Left colon (tissue), 2 donors: ENCODE measurements around the gene RAB40B. TPM values are rescaled to one million over a fixed set of nuclear protein-coding genes. Genes with fewer than 3 reads are reported as not detected.

Experiments
- ATAC-seq: fragments of 200-7000 bp; cut with Tn5 transposase; one replicate; pipeline ENCODE4 v1.9.1; 2020; ENCODE audit warnings: mild to moderate bottlenecking, moderate library complexity
- DNase-seq, 2 donors: peaks; one replicate each; pipeline ENCODE4 v3.0.0-alpha.2; 2020
- intact Hi-C, 2 donors: fragments of 100-400 bp; cut with DNase I in 1 of 2; cut with micrococcal nuclease in 1 of 2; formaldehyde crosslinking; loops; one replicate each; pipeline versions ENCODE4 v1.11.2 to v1.14.0; 2022; cut with DNase I, micrococcal nuclease
- total RNA-seq, 2 donors: library from RNA; stranded (reverse); fragmentation: NEBNext Ultra II Directional; extraction: Animal tissue kit (Norgen Biotek cat#: 25700); gene quantifications; one replicate each; pipeline ENCODE4 v1.2.1, GENCODE V29; 2021
- donor health status: DM: no; HTN: no; CAD: no.
- donor health status: DM: yes; HTN: yes; CAD: no.

The RAB40B gene
- total RNA-seq, 2 donors from 2014 or later, result 29.4 to 29.5 TPM

GRCh38 chr17:82642022-82642421 lies 56.5 kb downstream of the RAB40B start:
- no peak for ATAC-seq
- intact Hi-C loops, result no loop called here
- no peak for DNase-seq

GRCh38 chr17:82640036-82640435 lies 58.5 kb downstream of the RAB40B start:
- no peak for ATAC-seq
- intact Hi-C loops, result no loop called here

GRCh38 chr17:82639628-82640027 lies 58.9 kb downstream of the RAB40B start:
- intact Hi-C loops, result no loop called here
- ATAC-seq (no peak), DNase-seq (no peak)

More at GRCh38 chr17:82640036-82640435, 58.5 kb downstream of the RAB40B start:
- DNase-seq, result no peak

- intact Hi-C loops, result no loop called here
- ATAC-seq (no peak), DNase-seq (no peak)
Measured at GRCh38 chr17:82638183-82638773, 60.2 kb downstream of the RAB40B start.

- DNase-seq (peak in 1 of 2 donors; percentile 54), ATAC-seq (peak; percentile 76)
- intact Hi-C loops, result no loop called here
Measured at GRCh38 chr17:82636626-82637598, 61.6 kb downstream of the RAB40B start.

DNA sequence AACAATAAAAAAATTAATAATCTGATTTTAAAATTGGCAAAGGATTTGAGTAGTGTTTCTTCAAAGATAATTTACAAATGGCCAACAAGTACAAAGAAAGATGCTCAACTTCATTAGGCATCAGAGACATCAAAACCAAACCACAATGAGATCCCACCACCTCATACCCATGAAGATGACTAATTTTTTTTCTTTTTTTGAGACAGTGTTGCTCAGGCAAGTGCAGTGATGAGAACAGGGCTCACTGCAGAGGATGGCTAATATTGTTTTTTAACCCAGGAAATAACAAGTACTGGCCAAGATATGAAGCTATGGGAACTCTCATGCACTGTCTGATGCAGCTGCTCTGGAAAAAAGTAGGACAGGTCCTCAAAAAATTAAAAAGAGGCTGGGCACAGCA lies 65.2 kb downstream of the RAB40B start:
- intact Hi-C loops, result no loop called here
- ATAC-seq (no peak), DNase-seq (no peak)

- ATAC-seq, result no peak
- intact Hi-C loops, result no loop called here
Measured at GRCh38 chr17:82632451-82632850, 66.0 kb downstream of the RAB40B start.

DNA sequence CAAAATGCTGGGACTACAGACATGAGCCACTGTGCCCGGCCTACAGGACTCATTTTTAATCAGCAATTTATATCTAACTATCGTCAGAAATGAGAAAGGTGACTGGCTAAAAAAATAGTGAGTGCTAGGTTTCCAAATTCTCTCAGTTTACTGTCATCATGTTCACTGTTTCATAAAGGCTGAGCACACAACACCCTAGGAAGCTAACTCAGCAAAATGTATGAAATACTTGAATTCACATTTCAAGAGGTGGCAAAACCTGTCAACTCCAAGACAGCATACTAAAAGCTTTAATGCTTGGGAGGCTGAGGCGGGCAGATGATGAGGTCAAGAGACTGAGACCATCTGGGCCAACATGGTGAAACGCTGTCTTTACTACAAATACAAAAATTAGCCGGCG lies 67.0 kb downstream of the RAB40B start:
- no peak for ATAC-seq
- no peak for DNase-seq
- intact Hi-C loops, result no loop called here

More at GRCh38 chr17:82632451-82632850, 66.0 kb downstream of the RAB40B start:
- no peak for DNase-seq

DNA sequence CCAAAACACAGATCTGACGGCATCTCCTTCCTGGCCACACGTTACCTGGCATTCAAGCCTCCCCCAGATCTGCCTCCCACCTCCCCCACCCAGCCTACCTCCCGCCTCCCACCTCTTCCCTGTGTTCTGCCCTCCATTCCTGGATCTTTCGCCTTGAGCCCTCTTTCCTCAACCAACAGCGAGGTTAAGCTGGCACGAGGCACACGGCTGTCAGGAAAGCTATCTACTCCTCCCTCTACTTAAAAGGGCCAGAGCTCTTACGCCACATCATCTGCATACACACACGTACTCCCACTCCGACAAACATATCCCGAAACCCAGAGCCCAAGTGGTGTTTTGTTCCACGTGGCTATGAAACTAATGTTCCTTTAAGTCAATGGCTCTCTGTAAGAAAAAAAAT lies 68.3 kb downstream of the RAB40B start:
- intact Hi-C loops, result no loop called here
- DNase-seq, result no peak
- no peak for ATAC-seq

DNA sequence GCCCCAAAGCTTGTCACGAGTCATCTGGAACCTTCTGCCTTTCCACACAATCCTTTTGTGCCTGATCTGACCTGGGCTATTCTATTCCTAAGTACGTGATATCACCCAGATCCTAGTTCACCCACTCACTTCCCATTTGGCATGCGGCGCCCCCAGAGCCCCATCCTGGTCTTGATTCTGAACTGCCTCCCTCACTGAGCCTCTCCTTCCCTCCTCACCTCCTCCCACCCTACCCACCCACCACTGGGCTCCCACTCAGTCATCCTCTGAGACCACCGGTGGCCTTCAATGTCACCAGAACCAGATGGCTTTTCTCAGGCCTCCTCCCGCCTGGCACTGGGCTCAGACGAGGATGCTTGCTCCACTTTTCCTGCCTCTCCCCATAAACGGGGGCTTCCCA lies 68.8 kb downstream of the RAB40B start:
- no peak for DNase-seq
- no peak for ATAC-seq
- intact Hi-C loops, result no loop called here

DNA sequence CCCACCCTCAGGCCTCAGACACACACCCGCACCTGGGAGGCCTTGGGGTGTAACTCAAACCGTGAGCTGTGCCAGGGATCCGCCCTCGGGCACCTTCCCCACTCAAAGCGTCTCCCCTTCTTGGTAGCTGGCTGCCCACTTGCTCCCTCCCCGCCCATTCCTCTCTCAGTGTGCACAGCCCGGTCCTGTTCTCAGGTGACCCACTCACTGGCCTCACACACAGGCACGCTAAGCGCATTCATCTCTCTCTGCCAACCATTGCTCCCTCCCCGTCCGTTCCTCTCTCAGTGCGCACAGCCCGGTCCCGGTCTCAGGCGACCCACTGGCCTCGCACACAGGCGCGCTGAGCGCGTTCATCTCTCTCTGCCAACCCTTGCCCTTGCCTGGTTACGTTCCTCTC lies 71.1 kb downstream of the RAB40B start:
- intact Hi-C loops, result no loop called here
- ATAC-seq, result peak; percentile 15
- no peak for DNase-seq

DNA sequence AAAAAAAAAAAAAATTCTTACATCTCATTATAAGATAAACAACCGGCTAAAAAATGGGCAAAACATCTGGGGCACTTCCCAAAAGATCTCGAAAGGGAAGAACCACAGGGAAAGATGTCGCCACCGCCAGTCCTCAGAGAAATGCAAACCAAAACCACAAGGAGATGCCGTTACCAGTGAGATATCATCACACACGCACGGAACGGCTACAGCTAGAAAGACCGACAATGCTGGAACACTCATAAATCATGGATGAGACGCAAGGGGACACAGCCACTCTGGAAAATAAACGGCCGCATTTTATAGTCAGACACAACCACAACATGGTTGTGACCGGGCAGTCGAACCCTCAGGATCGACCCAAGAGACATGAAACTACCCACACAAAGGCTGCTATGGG lies 74.8 kb downstream of the RAB40B start:
- intact Hi-C loops, result loop anchor here in 1 of 2 donors (5.0 kb wide), 1 partner anchor 251 kb away; the partner anchor contains the start of gene UTS2R
- ATAC-seq, result no peak
- no peak for DNase-seq

GRCh38 chr17:82619641-82620040 lies 78.9 kb downstream of the RAB40B start:
- intact Hi-C loops, result loop anchor here in 1 of 2 donors (5.0 kb wide), 1 partner anchor 247 kb away; the partner anchor contains the start of gene UTS2R
- DNase-seq, result no peak
- no peak for ATAC-seq

- intact Hi-C loops, result no loop called here
- ATAC-seq (no peak), DNase-seq (no peak)
Measured at GRCh38 chr17:82619211-82619610, 79.3 kb downstream of the RAB40B start.

DNA sequence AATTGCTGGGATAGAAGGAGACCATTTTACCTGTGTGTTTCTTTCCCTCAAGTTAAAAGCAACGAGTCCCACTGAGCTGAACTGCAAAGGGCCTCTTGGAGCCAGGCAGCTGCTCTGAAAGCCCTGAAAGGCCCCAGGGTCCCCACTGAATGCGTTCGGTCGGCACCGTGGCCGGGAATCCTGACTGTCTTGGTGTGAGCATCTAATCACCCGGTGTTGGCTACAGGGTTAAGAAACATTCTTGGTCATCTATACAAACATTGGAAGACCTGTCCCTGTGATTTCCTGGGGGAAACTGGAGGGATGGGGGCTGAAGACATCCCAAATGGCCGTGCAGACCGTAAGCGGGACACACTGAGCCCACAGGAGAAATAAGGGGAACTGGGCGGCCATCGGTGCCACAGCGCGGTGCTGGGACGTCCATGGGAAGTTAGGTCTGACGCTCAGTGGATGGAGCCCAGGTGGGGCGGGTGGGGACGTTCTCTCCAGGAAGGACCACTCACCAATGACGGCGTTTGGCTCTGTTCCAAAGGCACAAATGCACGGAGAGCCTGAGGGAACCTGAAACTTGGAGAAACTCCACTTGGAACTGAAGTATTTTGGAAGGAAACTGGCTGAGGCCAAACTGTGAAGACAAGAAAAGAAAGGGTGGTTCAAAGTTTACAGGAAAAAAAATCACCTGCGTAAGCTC lies 82.3 kb downstream of the RAB40B start:
- ATAC-seq (no peak), DNase-seq (no peak)
- intact Hi-C loops, result no loop called here

DNA sequence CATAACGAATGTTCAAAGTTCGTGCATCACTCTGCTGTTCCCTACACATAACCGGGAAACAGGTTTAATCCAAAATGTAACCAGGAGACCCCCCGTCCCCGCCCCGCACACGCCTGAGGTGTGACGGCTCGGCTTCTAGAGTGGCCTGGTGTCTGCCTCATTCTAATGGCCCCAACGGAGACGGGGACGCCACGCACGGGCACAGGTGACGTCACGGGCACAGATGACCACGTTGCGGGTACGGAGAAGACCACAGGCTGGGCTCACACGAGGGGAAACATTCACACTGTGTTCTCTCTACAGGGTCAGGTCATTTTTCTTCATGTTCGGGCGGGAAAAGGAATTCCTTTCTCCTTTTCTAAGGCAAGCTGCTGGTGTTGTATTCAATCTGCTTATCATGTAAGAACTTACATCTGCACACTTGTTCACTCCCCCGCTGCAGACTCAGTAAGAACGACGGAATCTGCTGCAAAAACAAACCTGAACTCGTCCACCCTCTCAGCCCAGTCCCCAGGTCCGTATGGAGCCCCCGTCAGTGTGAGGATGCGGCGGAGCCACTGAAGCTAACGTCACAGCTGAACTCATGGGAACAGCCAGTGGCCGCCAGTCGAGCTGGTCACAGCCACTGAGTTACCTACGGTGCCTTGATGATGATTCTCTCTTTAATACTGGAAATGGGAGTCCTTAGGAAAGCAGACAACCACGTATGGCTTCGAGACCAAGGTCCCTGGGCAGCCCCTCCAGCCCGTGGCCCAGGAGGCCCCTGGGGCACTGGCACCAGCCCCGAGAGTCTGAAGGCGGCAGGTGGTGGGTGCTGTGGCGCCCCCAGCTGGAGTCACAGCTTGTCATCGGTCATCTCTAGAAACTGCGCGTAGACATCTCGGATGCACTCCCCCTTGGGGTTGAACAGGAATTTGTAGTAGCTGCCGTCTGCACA lies 83.1 kb downstream of the RAB40B start:
- intact Hi-C loops, result no loop called here
- no peak for ATAC-seq
- DNase-seq, result no peak

- DNase-seq (no peak), ATAC-seq (no peak)
- intact Hi-C loops, result no loop called here
Measured at GRCh38 chr17:82614095-82614631, 84.3 kb downstream of the RAB40B start.
